KOPT-K1 (cell line): Measurements from ENCODE around the gene CAMTA1.

Source experiments
- H3K27ac ChIP-seq: fragments of 200-600 bp; sonication (generic); 2 replicates; pipeline ENCODE4 v1.5.1; 2016; ENCODE audit warnings: antibody characterized with exemption, mild to moderate bottlenecking, low read depth, low read length; ENCODE audit not compliant: poor library complexity, severe bottlenecking
- H3K36me3 ChIP-seq: fragments of 200-600 bp; sonication (generic); 2 replicates; pipeline ENCODE4 v1.5.1; 2017; ENCODE audit warnings: antibody characterized with exemption, mild to moderate bottlenecking, low read length, moderate library complexity; ENCODE audit not compliant: insufficient read depth
- H3K9me3 ChIP-seq: fragments of 200-600 bp; sonication (generic); 2 replicates; pipeline ENCODE4 v1.5.1; 2017; ENCODE audit warnings: antibody characterized with exemption, low read length, mild to moderate bottlenecking; ENCODE audit not compliant: insufficient read depth, poor library complexity, severe bottlenecking

Gene CAMTA1

GRCh38 chr1:6770751-6771440 lies 14.4 kb upstream of the CAMTA1 start:
- no peaks in the 10 kb centered on the region for H3K36me3 ChIP-seq
- H3K9me3 ChIP-seq, result no peaks in the 10 kb centered on the region
- no peak overlapping the region for H3K27ac ChIP-seq

DNA sequence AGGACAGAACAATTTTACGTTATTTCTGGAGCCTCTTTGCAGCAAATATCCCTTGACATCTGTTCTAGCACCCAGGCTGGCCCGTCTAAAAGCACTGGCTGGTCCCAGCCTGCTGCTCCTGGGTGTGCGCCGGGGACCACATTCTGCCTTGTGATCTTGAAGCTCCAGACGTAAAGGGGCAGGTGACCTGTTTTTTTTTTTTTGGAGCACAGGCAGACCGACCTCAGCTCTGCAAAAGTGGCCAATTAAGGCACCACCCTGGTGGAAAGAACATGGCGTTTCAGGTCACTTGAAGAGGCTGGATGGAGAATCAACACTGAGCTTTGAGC lies 13.8 kb upstream of the CAMTA1 start:
- Histone ChIP-seq H3K27ac (no peak overlapping the region), H3K36me3 (no peaks in the 10 kb centered on the region), H3K9me3 (no peaks in the 10 kb centered on the region)

GRCh38 chr1:6774381-6774780 lies 10.9 kb upstream of the CAMTA1 start:
- H3K36me3 ChIP-seq, result no peaks in the 10 kb centered on the region
- H3K27ac ChIP-seq, result no peak overlapping the region
- no peaks in the 10 kb centered on the region for H3K9me3 ChIP-seq

DNA sequence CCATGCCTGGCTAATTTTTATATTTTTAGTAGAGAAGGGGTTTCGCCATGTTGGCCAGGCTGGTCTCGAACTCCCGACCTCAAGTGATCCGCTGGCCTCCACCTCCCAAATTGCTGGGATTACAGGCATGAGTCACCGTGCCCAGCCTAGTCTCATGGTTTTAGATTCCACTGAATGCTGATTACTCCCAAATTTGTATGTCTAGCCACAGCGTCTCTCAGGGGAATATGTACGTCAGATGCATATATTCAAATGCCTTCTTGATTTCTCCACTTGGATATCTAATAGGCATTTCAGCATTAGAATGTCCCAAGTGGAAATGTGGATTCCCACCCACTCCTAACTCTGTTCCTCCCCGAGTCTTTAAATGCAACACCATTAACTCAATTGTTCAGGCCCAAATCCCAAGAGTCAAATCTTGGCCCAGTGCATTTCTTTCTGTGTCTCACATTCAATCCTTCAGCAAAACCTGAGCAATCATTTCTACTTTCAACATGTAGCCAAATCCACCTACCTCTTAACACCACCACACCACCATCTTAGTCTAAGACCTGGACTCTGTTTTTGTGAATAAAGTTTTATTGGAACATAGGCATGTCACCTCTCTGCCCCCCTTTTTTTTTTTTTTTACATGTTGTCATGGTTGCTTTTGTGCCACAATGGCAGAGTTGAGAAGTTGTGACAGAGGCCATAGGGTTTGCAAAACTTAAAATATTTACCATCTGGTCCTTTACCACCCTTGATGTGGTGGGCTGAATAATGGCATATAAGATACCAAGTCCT lies 9.8 kb upstream of the CAMTA1 start:
- no peak overlapping the region for H3K27ac ChIP-seq
- H3K36me3 ChIP-seq, result no peaks in the 10 kb centered on the region
- H3K9me3 ChIP-seq, result no peaks in the 10 kb centered on the region

DNA sequence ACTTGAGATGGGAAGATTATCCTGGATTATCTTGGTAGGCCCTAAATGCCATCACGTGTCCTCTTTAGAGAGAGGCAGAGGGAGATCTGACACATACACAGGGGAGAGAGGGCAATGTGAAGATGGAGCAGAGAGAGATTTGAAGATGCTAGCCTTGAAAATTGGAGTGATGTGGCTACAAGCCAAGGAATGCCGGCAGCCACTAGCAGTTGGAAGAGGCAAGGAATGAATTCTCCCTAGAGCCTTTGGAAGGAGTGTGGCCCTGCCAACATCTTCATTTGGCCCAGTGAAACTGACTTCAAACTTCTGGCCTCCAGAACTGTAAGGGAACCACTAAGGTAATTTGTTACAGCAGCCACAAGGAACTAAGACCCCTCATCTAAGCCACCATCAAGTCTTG lies 8.9 kb upstream of the CAMTA1 start:
- no peak overlapping the region for H3K27ac ChIP-seq
- no peaks in the 10 kb centered on the region for H3K9me3 ChIP-seq
- no peaks in the 10 kb centered on the region for H3K36me3 ChIP-seq

- H3K27ac ChIP-seq, result no peak overlapping the region
- no peaks in the 10 kb centered on the region for H3K9me3 ChIP-seq
- no peaks in the 10 kb centered on the region for H3K36me3 ChIP-seq
Observed at GRCh38 chr1:6776895-6777294, 8.4 kb upstream of the CAMTA1 start.

DNA sequence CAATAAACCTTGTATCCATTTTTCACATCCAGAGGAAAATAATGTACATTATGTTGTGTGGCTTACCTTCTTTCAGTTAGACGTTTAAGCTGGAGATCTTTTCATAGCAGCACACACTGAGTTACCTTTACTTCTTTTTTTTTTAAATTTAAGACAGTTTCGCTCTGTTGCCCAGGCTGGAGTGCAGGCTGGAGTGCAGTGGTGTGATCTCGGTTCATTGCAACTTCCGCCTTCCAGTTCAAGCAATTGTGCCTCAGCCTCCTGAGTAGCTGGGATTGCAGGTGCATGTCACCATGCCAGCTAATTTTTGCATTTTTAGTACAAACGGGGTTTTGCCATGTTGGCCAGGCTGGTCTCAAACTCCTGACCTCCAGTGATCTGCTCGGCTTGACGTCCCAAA lies 7.4 kb upstream of the CAMTA1 start:
- H3K9me3 ChIP-seq, result no peaks in the 10 kb centered on the region
- H3K27ac ChIP-seq, result no peak overlapping the region
- no peaks in the 10 kb centered on the region for H3K36me3 ChIP-seq

DNA sequence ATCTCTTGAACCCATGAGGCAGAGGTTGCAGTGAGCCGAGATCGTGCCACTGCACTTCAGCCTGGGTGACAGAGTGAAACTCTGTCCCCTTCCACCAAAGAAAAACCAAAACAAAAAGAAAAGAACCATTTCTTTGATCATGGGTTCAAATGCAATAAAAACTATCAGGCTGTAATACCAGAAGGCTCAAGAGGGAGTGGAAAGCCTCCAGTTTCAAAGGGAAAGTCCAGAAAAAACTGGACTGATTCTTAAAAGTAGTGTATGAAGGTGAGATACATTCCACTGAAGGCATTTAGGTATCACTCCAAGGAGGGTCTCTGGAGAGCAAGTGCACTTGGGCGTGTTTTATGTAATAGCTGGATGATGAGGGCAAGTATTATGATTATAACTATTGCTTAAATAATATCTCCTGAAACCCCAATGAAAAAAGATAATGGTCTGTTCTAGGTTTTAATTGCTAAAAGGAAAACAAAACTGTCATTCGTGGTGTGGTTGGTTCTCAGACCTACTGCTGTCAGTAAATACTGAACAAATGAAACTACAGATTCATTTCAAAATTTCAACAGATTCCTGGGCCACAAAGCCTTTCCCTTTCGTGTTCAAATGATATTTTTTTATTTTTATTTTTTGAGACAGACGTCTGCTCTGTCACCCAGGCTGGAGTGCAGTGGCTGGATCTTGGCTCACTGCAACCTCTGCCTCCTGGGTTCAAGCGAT lies 6.0 kb upstream of the CAMTA1 start:
- no peaks in the 10 kb centered on the region for H3K36me3 ChIP-seq
- H3K27ac ChIP-seq, result no peak overlapping the region
- H3K9me3 ChIP-seq, result no peaks in the 10 kb centered on the region

GRCh38 chr1:6782151-6782550 lies 3.1 kb upstream of the CAMTA1 start:
- H3K36me3 ChIP-seq, result no peaks in the 10 kb centered on the region
- no peaks in the 10 kb centered on the region for H3K9me3 ChIP-seq
- no peak overlapping the region for H3K27ac ChIP-seq

GRCh38 chr1:6783221-6783620 lies 2.0 kb upstream of the CAMTA1 start:
- Histone ChIP-seq H3K27ac (no peak overlapping the region), H3K36me3 (no peaks in the 10 kb centered on the region), H3K9me3 (no peaks in the 10 kb centered on the region)

GRCh38 chr1:6783936-6784559 lies 1.2 kb upstream of the CAMTA1 start:
- Histone ChIP-seq H3K27ac (peak overlapping the region; percentile 75), H3K36me3 (no peaks in the 10 kb centered on the region), H3K9me3 (no peaks in the 10 kb centered on the region)

- no peaks in the 10 kb centered on the region for H3K36me3 ChIP-seq
- no peaks in the 10 kb centered on the region for H3K9me3 ChIP-seq
- peak overlapping the region; percentile 75 for H3K27ac ChIP-seq
Observed at GRCh38 chr1:6784560-6785317, 515 bp upstream of the CAMTA1 start.

DNA sequence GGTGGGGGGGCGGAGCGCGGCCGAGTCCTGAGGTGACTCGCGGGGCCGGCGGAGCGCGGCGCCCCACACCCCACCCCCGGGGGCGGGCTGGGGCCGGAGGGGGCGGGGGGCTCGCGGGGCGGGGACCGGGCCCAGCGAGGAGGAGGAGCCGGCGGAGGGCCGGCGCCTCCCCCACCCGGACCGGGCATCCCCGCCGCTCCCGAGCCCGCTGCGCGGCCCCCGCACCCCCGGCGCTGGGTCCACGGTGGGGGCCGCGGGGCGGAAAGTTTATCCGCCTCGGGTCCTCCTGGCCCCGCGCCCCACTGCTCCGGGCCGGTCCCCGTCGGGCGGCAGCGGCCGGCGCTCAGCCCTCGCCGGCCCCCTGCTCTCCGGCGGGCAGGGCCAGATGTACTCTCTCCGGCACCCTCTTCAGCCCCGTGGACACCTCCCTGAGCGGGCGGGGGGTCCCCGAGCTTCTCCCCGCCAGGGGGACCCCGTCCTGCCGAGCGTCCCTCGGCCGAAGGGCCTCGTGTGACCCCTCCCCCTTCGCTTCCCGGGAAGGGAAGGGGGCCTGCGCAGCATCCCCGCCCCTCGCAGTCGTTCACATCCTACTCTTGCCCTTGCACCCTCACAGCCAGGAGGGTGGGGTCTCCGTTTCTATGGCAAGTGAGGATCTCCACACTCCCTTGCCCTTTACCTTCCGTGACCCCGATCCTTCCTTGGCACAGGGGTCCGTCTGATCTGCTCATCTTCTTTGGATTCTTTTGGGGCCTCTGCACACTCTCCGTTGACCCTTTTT lies 663 bp downstream of the CAMTA1 start:
- Histone ChIP-seq H3K36me3 (no peaks in the 10 kb centered on the region), H3K9me3 (no peaks in the 10 kb centered on the region), H3K27ac (peak overlapping the region; percentile 58)

DNA sequence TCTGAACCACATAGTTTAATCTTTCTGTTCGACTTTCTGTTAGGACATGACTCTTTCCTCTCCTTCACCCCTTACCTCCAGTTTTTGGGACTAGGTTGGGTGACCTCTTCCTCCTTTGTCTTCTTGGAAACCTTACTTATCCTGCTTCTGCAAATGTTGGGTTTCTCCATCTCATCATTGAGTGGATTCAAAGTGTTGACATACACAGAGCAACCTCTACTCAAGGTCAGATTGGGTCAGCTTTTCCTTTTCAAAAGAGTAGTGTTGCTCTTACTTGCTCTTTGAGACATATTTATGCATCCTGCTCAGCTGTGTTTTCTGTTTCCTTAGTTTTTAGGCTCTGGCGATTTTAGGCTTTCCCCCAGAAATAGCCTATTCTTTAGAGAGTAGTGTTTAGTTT lies 3.7 kb downstream of the CAMTA1 start:
- Histone ChIP-seq H3K9me3 (no peaks in the 10 kb centered on the region), H3K36me3 (peaks cover 6% of the 10 kb centered on the region; the same call in 1 of the 2 replicates), H3K27ac (no peak overlapping the region)
